Measurements from ENCODE around the gene PCGF3.

PCGF3 gene

DNA sequence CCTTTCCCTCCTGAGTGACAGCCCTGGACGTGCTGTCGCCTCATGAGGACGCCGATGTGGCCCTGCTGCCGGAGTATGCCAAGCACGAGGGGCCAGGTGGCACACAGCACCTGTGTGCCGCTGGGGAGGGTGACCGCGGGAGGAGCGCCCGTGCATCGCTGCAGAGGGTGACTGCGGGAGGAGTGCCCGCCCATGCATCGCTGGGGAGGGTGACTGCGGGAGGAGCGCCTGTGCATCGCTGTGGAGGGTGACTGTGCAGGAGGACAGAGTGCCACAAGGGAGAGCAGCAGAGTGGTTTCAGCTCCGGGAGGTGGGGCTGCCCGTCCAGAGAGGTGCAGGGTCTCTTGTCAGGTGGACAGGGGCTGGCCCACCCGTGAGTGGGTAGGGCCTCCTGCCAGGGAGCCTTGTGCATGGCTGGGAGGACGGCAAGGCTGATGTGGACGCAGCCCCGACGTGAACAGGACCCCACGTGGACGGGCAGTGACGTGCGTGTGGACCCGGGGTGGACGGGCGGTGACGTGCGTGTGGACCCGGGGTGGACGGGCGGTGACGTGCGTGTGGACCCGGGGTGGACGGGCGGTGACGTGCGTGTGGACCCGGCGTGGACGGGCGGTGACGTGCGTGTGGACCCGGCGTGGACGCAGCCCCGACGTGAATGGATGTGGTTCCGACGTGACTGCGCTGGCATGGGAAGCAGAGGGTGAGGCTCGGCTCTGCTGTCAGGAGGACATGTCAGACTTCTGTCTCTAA is 14.7 kb downstream of the PCGF3 start:
- ChIA-PET CTCF (interaction anchor here (0.7 to 2.6 kb wide), 2 partner anchors 19 to 22 kb away, joined by 3 to 15 read pairs; no protein-coding TSS in a partner anchor), POLR2A (no interaction called here)
- TF ChIP-seq, protein P1, sequence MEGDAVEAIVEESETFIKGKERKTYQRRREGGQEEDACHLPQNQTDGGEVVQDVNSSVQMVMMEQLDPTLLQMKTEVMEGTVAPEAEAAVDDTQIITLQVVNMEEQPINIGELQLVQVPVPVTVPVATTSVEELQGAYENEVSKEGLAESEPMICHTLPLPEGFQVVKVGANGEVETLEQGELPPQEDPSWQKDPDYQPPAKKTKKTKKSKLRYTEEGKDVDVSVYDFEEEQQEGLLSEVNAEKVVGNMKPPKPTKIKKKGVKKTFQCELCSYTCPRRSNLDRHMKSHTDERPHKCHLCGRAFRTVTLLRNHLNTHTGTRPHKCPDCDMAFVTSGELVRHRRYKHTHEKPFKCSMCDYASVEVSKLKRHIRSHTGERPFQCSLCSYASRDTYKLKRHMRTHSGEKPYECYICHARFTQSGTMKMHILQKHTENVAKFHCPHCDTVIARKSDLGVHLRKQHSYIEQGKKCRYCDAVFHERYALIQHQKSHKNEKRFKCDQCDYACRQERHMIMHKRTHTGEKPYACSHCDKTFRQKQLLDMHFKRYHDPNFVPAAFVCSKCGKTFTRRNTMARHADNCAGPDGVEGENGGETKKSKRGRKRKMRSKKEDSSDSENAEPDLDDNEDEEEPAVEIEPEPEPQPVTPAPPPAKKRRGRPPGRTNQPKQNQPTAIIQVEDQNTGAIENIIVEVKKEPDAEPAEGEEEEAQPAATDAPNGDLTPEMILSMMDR (IDR thresholded peaks at IDR 0.05; ENCODE audit: control extremely low read depth, extremely low read depth, low read depth, missing control alignments): no peak
- no peak for DNase-seq (ENCODE audit: extremely low spot score)

DNA sequence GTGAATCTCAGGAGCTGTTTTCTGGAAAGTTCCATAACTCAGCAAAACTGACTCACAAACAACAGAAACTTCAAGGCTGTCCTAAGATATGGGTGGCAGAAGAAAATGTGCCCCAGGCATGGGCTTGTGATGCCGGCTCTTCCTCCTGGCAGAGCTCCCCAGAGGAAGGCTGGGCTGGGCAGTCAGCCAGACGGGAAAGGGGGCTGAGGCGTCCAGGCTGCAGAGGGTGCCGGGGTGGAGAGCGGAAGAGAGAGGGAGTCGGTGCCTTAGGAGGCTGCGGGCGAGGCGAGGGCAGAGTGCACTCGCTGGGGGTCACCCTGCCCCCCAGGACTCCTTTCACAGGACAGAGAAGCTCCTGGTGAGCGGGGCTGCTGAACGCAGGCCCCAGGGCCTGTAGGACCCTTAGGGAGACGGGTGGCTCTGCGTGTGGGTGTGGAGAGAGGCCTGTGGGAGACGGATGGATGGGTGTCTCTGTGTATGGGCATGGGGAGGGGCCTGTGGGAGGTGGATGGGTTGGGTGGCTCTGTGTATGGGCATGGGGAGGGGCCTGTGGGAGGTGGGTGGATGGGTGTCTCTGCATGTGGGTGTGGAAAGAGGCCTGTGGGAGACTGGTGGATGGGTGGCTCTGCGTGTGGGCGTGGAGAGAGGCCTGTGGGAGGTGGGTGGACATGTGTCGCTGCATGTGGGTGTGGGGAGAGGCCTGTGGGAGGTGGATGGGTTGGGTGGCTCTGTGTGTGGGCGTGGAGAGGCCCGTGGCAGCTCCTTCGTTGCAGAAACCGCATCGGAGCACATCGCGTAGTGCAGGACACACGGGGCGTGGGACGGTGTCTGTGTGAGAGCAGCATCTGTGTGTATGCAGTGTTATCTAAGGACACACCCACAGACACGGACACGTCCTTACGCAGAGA is 15.9 kb downstream of the PCGF3 start:
- ChIA-PET POLR2A (no interaction called here), CTCF (interaction anchor here (0.7 to 2.2 kb wide), 2 partner anchors 20 to 21 kb away, joined by 3 to 10 read pairs; no protein-coding TSS in a partner anchor)
- no peak for DNase-seq (ENCODE audit: extremely low spot score)
- TF ChIP-seq, protein P1 (IDR thresholded peaks at IDR 0.05; ENCODE audit: control extremely low read depth, extremely low read depth, low read depth, missing control alignments): no peak

GRCh38 chr4:722169-722725 is 16.6 kb downstream of the PCGF3 start:
- CTCF ChIA-PET: interaction anchor here (2.2 kb wide), 1 partner anchor 20 kb away, joined by 10 read pairs; no protein-coding TSS in a partner anchor
- TF ChIP-seq, protein P1 (IDR thresholded peaks at IDR 0.05; ENCODE audit: control extremely low read depth, extremely low read depth, low read depth, missing control alignments): no peak
- DNase-seq (ENCODE audit: extremely low spot score): no peak
- POLR2A ChIA-PET: no interaction called here

DNA sequence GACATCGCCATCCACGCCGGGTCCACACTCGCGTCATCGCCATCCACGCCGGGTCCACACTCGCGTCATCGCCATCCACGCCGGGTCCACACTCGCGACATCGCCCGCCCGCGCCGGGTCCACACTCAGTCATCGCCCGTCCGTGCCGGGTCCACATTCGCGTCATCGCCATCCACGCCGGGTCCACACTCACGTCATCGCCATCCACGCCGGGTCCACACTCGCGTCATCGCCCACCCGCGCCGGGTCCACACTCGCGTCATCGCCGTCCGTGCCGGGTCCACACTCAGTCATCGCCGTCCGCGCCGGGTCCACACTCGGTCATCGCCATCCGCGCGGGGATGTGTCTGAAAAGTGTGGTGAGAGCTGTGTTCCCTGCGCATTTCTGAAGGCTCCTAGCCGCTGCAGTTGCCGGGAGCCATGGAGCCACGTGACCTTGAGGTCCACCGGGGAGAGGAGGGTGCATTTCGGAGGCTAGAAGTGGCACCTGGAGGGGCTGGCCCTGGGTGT is 17.3 kb downstream of the PCGF3 start:
- no peak for DNase-seq (ENCODE audit: extremely low spot score)
- ChIA-PET POLR2A (no interaction called here), CTCF (interaction anchor here (2.2 kb wide), 1 partner anchor 19 kb away, joined by 10 read pairs; no protein-coding TSS in a partner anchor)
- TF ChIP-seq, protein P1 (IDR thresholded peaks at IDR 0.05; ENCODE audit: control extremely low read depth, extremely low read depth, low read depth, missing control alignments): no peak

DNA sequence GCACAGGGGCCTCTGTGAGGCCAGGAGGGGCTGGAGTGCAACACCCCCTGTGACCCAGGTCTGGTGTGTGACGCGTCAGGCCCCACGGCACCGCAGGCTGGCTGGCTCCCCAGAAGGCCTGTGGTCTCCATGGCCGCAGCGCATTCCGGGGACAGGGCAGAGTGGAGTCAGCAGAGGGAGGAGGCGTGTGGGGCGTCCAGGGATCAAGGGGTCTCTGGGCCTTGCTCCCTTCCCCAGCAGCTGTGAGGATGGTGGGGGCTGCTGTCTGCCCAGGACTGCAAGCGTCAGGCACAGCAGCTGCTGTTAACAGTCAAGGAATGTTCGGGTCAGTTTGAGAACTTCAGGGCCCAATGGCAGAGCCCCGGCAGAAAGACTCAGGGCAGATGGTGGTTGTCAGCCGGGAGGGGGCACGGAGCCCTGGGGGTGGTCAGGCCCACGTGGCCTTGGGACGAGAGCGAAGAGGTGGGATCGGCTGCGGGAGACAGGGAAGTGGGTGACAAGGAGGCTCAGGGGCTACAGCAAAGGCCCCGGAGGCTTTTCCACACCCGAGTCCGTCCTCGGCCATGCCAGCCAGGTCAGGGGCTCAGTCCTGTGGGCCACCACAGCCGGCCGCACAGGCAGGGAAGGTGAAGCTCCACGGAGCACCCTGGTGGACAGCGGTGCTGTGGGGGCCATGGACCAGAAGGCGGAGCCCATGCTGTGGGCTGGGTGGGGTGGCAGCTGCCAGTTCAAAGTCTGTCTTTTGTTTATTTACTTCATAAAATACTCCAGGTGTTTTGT is 18.3 kb downstream of the PCGF3 start:
- POLR2A ChIA-PET: no interaction called here
- CTCF ChIA-PET: interaction anchor here (2.2 kb wide), 1 partner anchor 18 kb away, joined by 10 read pairs; no protein-coding TSS in a partner anchor

More for the DNA sequence above, 18.3 kb downstream of the PCGF3 start:
- DNase-seq (ENCODE audit: extremely low spot score): no peak
- TF ChIP-seq, protein P1 (IDR thresholded peaks at IDR 0.05; ENCODE audit: control extremely low read depth, extremely low read depth, low read depth, missing control alignments): no peak
